ENCODE data around the gene CHRDL2.

GRCh38 chr11:74754507-74755252 is 23.5 kb upstream of the CHRDL2 start:
- TF ChIP-seq CTCF (IDR thresholded peaks at IDR 0.05; ENCODE audit: extremely low read depth in 1 of 2, insufficient read depth in 1 of 2, low read depth in 1 of 2, low read length in 2 of 2) (no peak), MAX (IDR thresholded peaks at IDR 0.05; ENCODE audit: insufficient read depth, insufficient read length) (no peak), POLR2A (IDR thresholded peaks at IDR 0.05; ENCODE audit: low read depth, low read length) (peak; percentile 53)
